Measurements from ENCODE around the gene TRAPPC4. TPM values are rescaled to one million over a fixed set of nuclear protein-coding genes. Genes with fewer than 3 reads are reported as not detected.

The TRAPPC4 gene
- total RNA-seq, 2 donors from 2014 or later: 60.0 to 66.8 TPM

DNA sequence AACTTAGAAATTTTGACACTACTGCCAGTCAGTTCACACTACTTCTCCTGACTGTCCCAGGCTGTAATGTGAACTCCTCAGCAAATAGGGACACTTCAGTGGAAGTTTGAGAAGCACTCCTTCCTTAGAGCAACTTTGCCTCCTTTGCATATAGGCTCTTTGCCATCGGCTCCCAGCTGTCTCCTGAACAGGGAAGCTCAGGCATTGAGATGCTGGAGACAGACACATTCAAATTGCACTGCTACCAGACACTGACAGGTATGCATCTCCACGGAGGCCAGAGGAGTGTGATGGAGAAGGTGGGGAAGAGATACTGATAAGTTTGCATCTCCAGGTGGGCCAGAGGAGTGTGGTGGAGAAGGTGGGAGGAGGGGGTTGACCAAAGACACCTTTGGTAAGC is 1.4 kb downstream of the TRAPPC4 start:
- Histone ChIP-seq H3K9ac (ENCODE audit: extremely low read depth, low read length, poor library complexity, severe bottlenecking) (no peak overlapping the region), H3K27me3 (ENCODE audit: control insufficient read depth, insufficient read depth, low read length, poor library complexity, severe bottlenecking) (no peaks in the 10 kb centered on the region), H3K4me1 (ENCODE audit: control insufficient read depth, insufficient read depth, low read length) (peaks cover 16% of the 10 kb centered on the region), H3K9me3 (ENCODE audit: control insufficient read depth, low read length) (no peaks in the 10 kb centered on the region), H3K27ac (ENCODE audit: low read depth, low read length) (no peak overlapping the region), H3K36me3 (ENCODE audit: control insufficient read depth, insufficient read depth, low read length) (peaks cover 55% of the 10 kb centered on the region), H3K4me3 (ENCODE audit: low read length) (peak overlapping the region; percentile 99)
- H3K36me3 Mint-ChIP-seq (ENCODE audit: low read depth): peaks cover 65% of the 10 kb centered on the region
- H3K4me3 Mint-ChIP-seq: peak overlapping the region; percentile 100
- H3K9me3 Mint-ChIP-seq: no peaks in the 10 kb centered on the region
- peak overlapping the region; percentile 79 for H3K27ac Mint-ChIP-seq
- H3K27me3 Mint-ChIP-seq (ENCODE audit: insufficient read depth): no peaks in the 10 kb centered on the region
- TF ChIP-seq, protein P1, sequence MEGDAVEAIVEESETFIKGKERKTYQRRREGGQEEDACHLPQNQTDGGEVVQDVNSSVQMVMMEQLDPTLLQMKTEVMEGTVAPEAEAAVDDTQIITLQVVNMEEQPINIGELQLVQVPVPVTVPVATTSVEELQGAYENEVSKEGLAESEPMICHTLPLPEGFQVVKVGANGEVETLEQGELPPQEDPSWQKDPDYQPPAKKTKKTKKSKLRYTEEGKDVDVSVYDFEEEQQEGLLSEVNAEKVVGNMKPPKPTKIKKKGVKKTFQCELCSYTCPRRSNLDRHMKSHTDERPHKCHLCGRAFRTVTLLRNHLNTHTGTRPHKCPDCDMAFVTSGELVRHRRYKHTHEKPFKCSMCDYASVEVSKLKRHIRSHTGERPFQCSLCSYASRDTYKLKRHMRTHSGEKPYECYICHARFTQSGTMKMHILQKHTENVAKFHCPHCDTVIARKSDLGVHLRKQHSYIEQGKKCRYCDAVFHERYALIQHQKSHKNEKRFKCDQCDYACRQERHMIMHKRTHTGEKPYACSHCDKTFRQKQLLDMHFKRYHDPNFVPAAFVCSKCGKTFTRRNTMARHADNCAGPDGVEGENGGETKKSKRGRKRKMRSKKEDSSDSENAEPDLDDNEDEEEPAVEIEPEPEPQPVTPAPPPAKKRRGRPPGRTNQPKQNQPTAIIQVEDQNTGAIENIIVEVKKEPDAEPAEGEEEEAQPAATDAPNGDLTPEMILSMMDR (conservative IDR thresholded peaks at IDR 0.05): no peak
- no peak for DNase-seq
- peaks cover 29% of the 10 kb centered on the region for H3K4me1 Mint-ChIP-seq
- 25 to 71% methylated on average over 1 to 2 of the region's 2 CpGs for WGBS, 2 experiments (ENCODE audit: insufficient coverage in 1 of 2, insufficient read length in 1 of 2)

DNA sequence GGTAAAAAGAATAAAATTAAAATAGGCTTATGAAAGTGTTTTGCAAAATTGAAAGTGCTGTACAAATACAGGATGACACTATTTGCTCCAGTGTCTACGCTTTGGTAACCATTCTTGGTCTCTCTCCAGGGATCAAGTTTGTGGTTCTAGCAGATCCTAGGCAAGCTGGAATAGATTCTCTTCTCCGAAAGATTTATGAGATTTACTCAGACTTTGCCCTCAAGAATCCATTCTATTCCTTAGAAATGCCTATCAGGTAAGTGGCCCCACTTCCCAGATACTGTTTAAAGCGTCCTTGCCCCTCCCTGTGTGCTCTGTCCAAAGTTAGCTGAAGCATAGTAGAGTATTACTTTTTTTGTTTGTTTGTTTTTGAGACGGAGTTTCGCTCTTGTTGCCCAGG is 3.1 kb downstream of the TRAPPC4 start:
- WGBS, 2 experiments (ENCODE audit: insufficient coverage in 1 of 2, insufficient read length in 1 of 2): 92 to 100% methylated on average over 5 of the region's 5 CpGs
- H3K36me3 ChIP-seq (ENCODE audit: control insufficient read depth, insufficient read depth, low read length): peaks cover 55% of the 10 kb centered on the region
- Mint-ChIP-seq H3K27me3 (ENCODE audit: insufficient read depth) (no peaks in the 10 kb centered on the region), H3K4me1 (peaks cover 33% of the 10 kb centered on the region), H3K4me3 (no peak overlapping the region), H3K9me3 (no peaks in the 10 kb centered on the region), H3K36me3 (ENCODE audit: low read depth) (peaks cover 64% of the 10 kb centered on the region), H3K27ac (no peak overlapping the region)
- H3K4me1 ChIP-seq (ENCODE audit: control insufficient read depth, insufficient read depth, low read length): peaks cover 16% of the 10 kb centered on the region
- DNase-seq: no peak
- H3K27ac ChIP-seq (ENCODE audit: low read depth, low read length): no peak overlapping the region
- TF ChIP-seq, protein P1 (conservative IDR thresholded peaks at IDR 0.05): no peak
- no peak overlapping the region for H3K4me3 ChIP-seq (ENCODE audit: low read length)
- H3K9ac ChIP-seq (ENCODE audit: extremely low read depth, low read length, poor library complexity, severe bottlenecking): no peak overlapping the region
- H3K9me3 ChIP-seq (ENCODE audit: control insufficient read depth, low read length): no peaks in the 10 kb centered on the region
- no peaks in the 10 kb centered on the region for H3K27me3 ChIP-seq (ENCODE audit: control insufficient read depth, insufficient read depth, low read length, poor library complexity, severe bottlenecking)

DNA sequence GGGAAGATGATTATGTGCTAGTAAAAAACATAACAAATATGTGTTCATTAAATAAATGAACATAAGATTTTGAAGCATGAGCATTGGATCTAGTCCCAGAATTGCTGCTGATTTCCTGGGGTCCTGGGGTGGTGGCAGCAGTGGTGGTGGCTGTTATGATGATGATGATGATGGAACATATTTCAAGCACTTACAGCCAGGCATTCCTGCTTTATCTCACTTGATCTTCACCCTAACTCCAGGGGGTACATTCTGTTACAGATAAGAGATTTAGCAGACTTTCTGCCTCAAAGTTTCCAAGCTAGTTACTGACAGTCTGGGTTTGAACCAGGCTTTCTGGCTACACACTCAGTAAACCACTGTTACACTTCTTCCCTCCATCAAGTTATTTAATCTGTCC is 5.2 kb downstream of the TRAPPC4 start:
- Histone ChIP-seq H3K27me3 (ENCODE audit: control insufficient read depth, insufficient read depth, low read length, poor library complexity, severe bottlenecking) (no peaks in the 10 kb centered on the region), H3K9me3 (ENCODE audit: control insufficient read depth, low read length) (no peaks in the 10 kb centered on the region), H3K4me1 (ENCODE audit: control insufficient read depth, insufficient read depth, low read length) (peaks cover 27% of the 10 kb centered on the region), H3K4me3 (ENCODE audit: low read length) (peak overlapping the region; percentile 70), H3K9ac (ENCODE audit: extremely low read depth, low read length, poor library complexity, severe bottlenecking) (no peak overlapping the region), H3K27ac (ENCODE audit: low read depth, low read length) (no peak overlapping the region), H3K36me3 (ENCODE audit: control insufficient read depth, insufficient read depth, low read length) (peaks cover 58% of the 10 kb centered on the region)
- Mint-ChIP-seq H3K36me3 (ENCODE audit: low read depth) (peaks cover 66% of the 10 kb centered on the region), H3K27me3 (ENCODE audit: insufficient read depth) (no peaks in the 10 kb centered on the region), H3K27ac (peak overlapping the region; percentile 18), H3K4me3 (peak overlapping the region; percentile 4), H3K9me3 (no peaks in the 10 kb centered on the region), H3K4me1 (peaks cover 46% of the 10 kb centered on the region)
- TF ChIP-seq, protein P1 (conservative IDR thresholded peaks at IDR 0.05): no peak
- no peak for DNase-seq
